OCI-LY7 (cell line): Measurements from ENCODE around the gene VAC14. TPM values are rescaled to one million over a fixed set of nuclear protein-coding genes. Genes with fewer than 3 reads are reported as not detected.

Source experiments
- BruUV-seq: library from RNA; stranded (reverse); fragments of 400-500 nt; replicated peaks from 2 replicates; lab custom pipeline; 2021; lab: Mats Ljungman, UMichigan
- CTCF ChIA-PET: fragments of 300-600 bp; sonication (Branson Sonifier 250); formaldehyde crosslinking; loops from one replicate; lab custom pipeline; 2022; ENCODE audit warnings: antibody characterized with exemption; ENCODE audit not compliant: unreplicated experiment; lab: Charles Lee
- POLR2A ChIA-PET: fragments of 300-600 bp; sonication (Branson Sonifier 250); formaldehyde crosslinking; loops from one replicate; lab custom pipeline; 2022; ENCODE audit warnings: antibody characterized with exemption; lab: Charles Lee
- DNase-seq: peaks from one replicate; pipeline ENCODE4 v3.0.0-alpha.2; 2015; ENCODE audit warnings: low spot score
- H2AFZ ChIP-seq: fragments of 200-600 bp; sonication (generic), shearing (Covaris generic); 2 replicates; pipeline ENCODE4 v1.6.1; 2014; ENCODE audit warnings: mild to moderate bottlenecking, antibody characterized with exemption, low read length, moderate library complexity
- H3K27ac ChIP-seq: fragments of 200-600 bp; sonication (generic); 2 replicates; pipeline ENCODE4 v1.5.1; 2014; ENCODE audit warnings: mixed run types, low read depth, mild to moderate bottlenecking, moderate library complexity, low read length, inconsistent platforms; ENCODE audit not compliant: poor library complexity, severe bottlenecking
- H3K36me3 ChIP-seq: fragments of 200-600 bp; sonication (generic); 2 replicates; pipeline ENCODE4 v1.6.1; 2014; ENCODE audit warnings: mild to moderate bottlenecking, antibody characterized with exemption, low read length, moderate library complexity, mixed read lengths; ENCODE audit not compliant: insufficient read depth
- H3K4me1 ChIP-seq: fragments of 200-600 bp; sonication (generic); 2 replicates; pipeline ENCODE4 v1.5.1; 2014; ENCODE audit warnings: mild to moderate bottlenecking, low read length; ENCODE audit not compliant: insufficient read depth, poor library complexity, severe bottlenecking
- H3K4me2 ChIP-seq: fragments of 200-600 bp; sonication (generic); 2 replicates; pipeline ENCODE4 v1.6.1; 2014; ENCODE audit warnings: mild to moderate bottlenecking, low read length
- H3K4me3 ChIP-seq: fragments of 200-600 bp; sonication (generic); 2 replicates; pipeline ENCODE4 v1.5.1; 2014; ENCODE audit warnings: mild to moderate bottlenecking, low read depth, low read length; ENCODE audit not compliant: poor library complexity, severe bottlenecking
- H3K79me2 ChIP-seq: fragments of 200-600 bp; sonication (generic); 2 replicates; pipeline ENCODE4 v1.6.1; 2016; ENCODE audit warnings: low read depth, mild to moderate bottlenecking, low read length, moderate library complexity, mixed read lengths; ENCODE audit not compliant: insufficient read depth
- H3K9me2 ChIP-seq: fragments of 200-600 bp; sonication (generic); 2 replicates; pipeline ENCODE4 v1.6.1; 2016; ENCODE audit warnings: mild to moderate bottlenecking, low read length, mixed read lengths; ENCODE audit not compliant: insufficient read depth
- H3K9me3 ChIP-seq: fragments of 200-600 bp; sonication (generic); 2 replicates; pipeline ENCODE4 v1.6.1; 2014; ENCODE audit warnings: mild to moderate bottlenecking, mixed run types, low read length, mixed read lengths
- H4K20me1 ChIP-seq: fragments of 200-600 bp; sonication (generic); 2 replicates; pipeline ENCODE4 v1.6.1; 2014; ENCODE audit warnings: mild to moderate bottlenecking, antibody characterized with exemption, low read length, moderate library complexity, mixed read lengths; ENCODE audit not compliant: insufficient read depth
- EZH2phosphoT487 ChIP-seq: fragments of 200-600 bp; sonication (generic); IDR thresholded peaks from 2 replicates; pipeline ENCODE4 v1.6.1; 2018; ENCODE audit warnings: low read depth, borderline replicate concordance, mild to moderate bottlenecking, mixed run types, antibody characterized with exemption, low read length, moderate library complexity, mixed read lengths
- intact Hi-C: fragments of 100-400 bp; cut with micrococcal nuclease; formaldehyde crosslinking; loops from one replicate; pipeline ENCODE4 v1.10.0; 2022; ENCODE audit not compliant: unreplicated experiment
- total RNA-seq, 2 experiments: library from RNA; depleted of rRNA in 1 of 2; stranded (reverse); fragments of >200 nt in 1 of 2; shearing (Covaris generic) in 1 of 2; gene quantifications; 2 replicates each; pipeline ENCODE4 v1.2.3, GENCODE V29; 2014 to 2022
- TF ChIP-seq, protein P1 (sequence below): fragments of 200-600 bp; sonication (generic); conservative IDR thresholded peaks from 2 replicates; pipeline ENCODE4 v1.5.1; 2014; ENCODE audit warnings: mild to moderate bottlenecking, antibody characterized with exemption, low read length, moderate library complexity, mixed read lengths

Gene VAC14
- total RNA-seq, 2 experiments from 2014 or later, result 37.6 to 43.1 TPM

GRCh38 chr16:70701036-70701435 is 99.9 kb downstream of the VAC14 start:
- Histone ChIP-seq H3K4me1 (no peaks in the 10 kb centered on the region), H3K4me3 (no peak overlapping the region), H3K36me3 (peaks cover 8% of the 10 kb centered on the region; the same call in 1 of the 2 replicates), H3K27ac (no peak overlapping the region), H3K9me2 (no peaks in the 10 kb centered on the region), H3K9me3 (no peaks in the 10 kb centered on the region), H4K20me1 (no peaks in the 10 kb centered on the region), H3K79me2 (no peaks in the 10 kb centered on the region), H3K4me2 (no peak overlapping the region), H2AFZ (no peak overlapping the region)
- DNase-seq, result no peak
- TF ChIP-seq, protein P1, sequence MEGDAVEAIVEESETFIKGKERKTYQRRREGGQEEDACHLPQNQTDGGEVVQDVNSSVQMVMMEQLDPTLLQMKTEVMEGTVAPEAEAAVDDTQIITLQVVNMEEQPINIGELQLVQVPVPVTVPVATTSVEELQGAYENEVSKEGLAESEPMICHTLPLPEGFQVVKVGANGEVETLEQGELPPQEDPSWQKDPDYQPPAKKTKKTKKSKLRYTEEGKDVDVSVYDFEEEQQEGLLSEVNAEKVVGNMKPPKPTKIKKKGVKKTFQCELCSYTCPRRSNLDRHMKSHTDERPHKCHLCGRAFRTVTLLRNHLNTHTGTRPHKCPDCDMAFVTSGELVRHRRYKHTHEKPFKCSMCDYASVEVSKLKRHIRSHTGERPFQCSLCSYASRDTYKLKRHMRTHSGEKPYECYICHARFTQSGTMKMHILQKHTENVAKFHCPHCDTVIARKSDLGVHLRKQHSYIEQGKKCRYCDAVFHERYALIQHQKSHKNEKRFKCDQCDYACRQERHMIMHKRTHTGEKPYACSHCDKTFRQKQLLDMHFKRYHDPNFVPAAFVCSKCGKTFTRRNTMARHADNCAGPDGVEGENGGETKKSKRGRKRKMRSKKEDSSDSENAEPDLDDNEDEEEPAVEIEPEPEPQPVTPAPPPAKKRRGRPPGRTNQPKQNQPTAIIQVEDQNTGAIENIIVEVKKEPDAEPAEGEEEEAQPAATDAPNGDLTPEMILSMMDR, result no peak
- TF ChIP-seq EZH2phosphoT487, result no peak
- intact Hi-C loops, result no loop called here
- ChIA-PET CTCF (no interaction called here), POLR2A (no interaction called here)
- no TSS peak for BruUV-seq

GRCh38 chr16:70700101-70701020 is 100.6 kb downstream of the VAC14 start:
- no peaks in the 10 kb centered on the region for H3K9me2 ChIP-seq
- H2AFZ ChIP-seq, result no peak overlapping the region
- H3K4me2 ChIP-seq, result no peak overlapping the region
- peaks cover 8% of the 10 kb centered on the region; the same call in 1 of the 2 replicates for H3K36me3 ChIP-seq
- no peaks in the 10 kb centered on the region for H4K20me1 ChIP-seq
- H3K9me3 ChIP-seq, result no peaks in the 10 kb centered on the region
- H3K27ac ChIP-seq, result no peak overlapping the region
- intact Hi-C loops, result no loop called here
- H3K79me2 ChIP-seq, result no peaks in the 10 kb centered on the region
- POLR2A ChIA-PET, result no interaction called here
- H3K4me1 ChIP-seq, result peaks cover 5% of the 10 kb centered on the region
- no peak for TF ChIP-seq EZH2phosphoT487
- TF ChIP-seq, protein P1, result no peak
- no peak overlapping the region for H3K4me3 ChIP-seq
- BruUV-seq, result no TSS peak
- no peak for DNase-seq
- CTCF ChIA-PET, result no interaction called here

- no peaks in the 10 kb centered on the region for H4K20me1 ChIP-seq
- no peak overlapping the region for H3K4me3 ChIP-seq
- no peaks in the 10 kb centered on the region for H3K79me2 ChIP-seq
- POLR2A ChIA-PET, result no interaction called here
- no peak overlapping the region for H2AFZ ChIP-seq
- TF ChIP-seq, protein P1, result no peak
- TF ChIP-seq EZH2phosphoT487, result no peak
- peaks cover 8% of the 10 kb centered on the region; the same call in 1 of the 2 replicates for H3K36me3 ChIP-seq
- intact Hi-C loops, result no loop called here
- CTCF ChIA-PET, result no interaction called here
- peaks cover 6% of the 10 kb centered on the region for H3K4me1 ChIP-seq
- no peak overlapping the region for H3K4me2 ChIP-seq
- BruUV-seq, result no TSS peak
- H3K9me2 ChIP-seq, result no peaks in the 10 kb centered on the region
- no peaks in the 10 kb centered on the region for H3K9me3 ChIP-seq
- DNase-seq, result no peak
- H3K27ac ChIP-seq, result no peak overlapping the region
These were observed 101.3 kb downstream of the VAC14 start for GRCh38 chr16:70699696-70700095.
